ENCODE results near the gene APOL1. TPM values are rescaled to one million over a fixed set of nuclear protein-coding genes. Genes with fewer than 3 reads are reported as not detected.
"Not testable (repeated sequence)": the region's sequence is repeated elsewhere in the genome, so short reads cannot be mapped to it uniquely, and the experiment has no call there.

Gene APOL1
- total RNA-seq, 1 experiment from 2014 or later, result 0.30 TPM

DNA sequence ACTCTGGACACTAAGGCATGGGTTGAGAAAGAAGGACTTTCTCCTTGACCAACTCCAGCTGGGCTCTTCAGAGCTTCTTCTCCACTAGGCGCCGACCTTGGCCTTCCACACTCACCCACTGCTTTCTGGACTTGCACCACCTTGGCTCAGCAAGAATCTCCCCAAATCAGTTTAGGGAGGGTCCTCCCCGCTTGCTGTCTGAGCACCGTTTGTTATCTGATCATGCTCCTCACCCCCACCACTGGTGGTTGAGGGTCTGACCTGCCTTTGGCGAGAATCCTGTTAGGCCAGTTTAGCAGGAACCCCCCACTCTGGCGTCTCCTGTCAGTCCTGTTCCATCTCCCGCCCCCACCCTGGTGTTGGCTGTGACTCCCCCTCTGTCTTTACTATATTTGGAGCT is 24.0 kb upstream of the APOL1 start:
- ChIA-PET CTCF (no interaction called here), POLR2A (no interaction called here), RAD21 (ENCODE audit: low non-redundant PET in 1 of 2, low total read pairs in 2 of 2, uncharacterized antibody in 2 of 2, unreplicated experiment in 2 of 2) (no interaction called here)
- TF ChIP-seq CTCF (IDR thresholded peaks at IDR 0.05 in 2 of 3, conservative IDR thresholded peaks at IDR 0.05 in 1 of 3; ENCODE audit: borderline replicate concordance in 1 of 3, insufficient read depth in 1 of 3, low read depth in 2 of 3, low read length in 2 of 3) (no peak), YY1 (IDR thresholded peaks at IDR 0.05; ENCODE audit: extremely low read depth, insufficient replicate concordance, low read depth, low read length) (no peak), ZNF274 (IDR thresholded peaks at IDR 0.05; ENCODE audit: low read depth, low read length) (no peak)
- no peaks in the 10 kb centered on the region for H3K79me2 ChIP-seq (ENCODE audit: insufficient read depth, low read length)
- H3K4me2 ChIP-seq (ENCODE audit: low read length), result no peak overlapping the region
- H3K27me3 ChIP-seq (ENCODE audit: insufficient read depth, low read length), result no peaks in the 10 kb centered on the region
- intact Hi-C loops (cut with micrococcal nuclease), result loop anchor here (10.0 kb wide), 1 partner anchor 84 kb away; no protein-coding TSS in a partner anchor
- DNase-seq (ENCODE audit: low read depth, low spot score) (no peak), ATAC-seq (no peak)
- H3K36me3 ChIP-seq (ENCODE audit: control insufficient read depth in 1 of 2, insufficient read depth in 2 of 2, low read length in 2 of 2), result 0 out of 4 replicates have a peak, but pooled peaks cover 0 to 6% of the 10 kb centered on the region in 2 experiments
- no TSS peak for BruUV-seq (replicated peaks)
- H3K4me1 ChIP-seq (ENCODE audit: control insufficient read depth in 1 of 2, insufficient read depth in 2 of 2, low read length in 2 of 2), result no peaks in the 10 kb centered on the region
- no peak overlapping the region for H3K9ac ChIP-seq (ENCODE audit: low read length)
- H3K9me3 ChIP-seq (ENCODE audit: control insufficient read depth in 1 of 2, insufficient read depth in 1 of 2, low read depth in 1 of 2, low read length in 2 of 2), result no peaks in the 10 kb centered on the region
- no peak overlapping the region for H3K27ac ChIP-seq (ENCODE audit: low read depth, low read length)
- no peak overlapping the region for H3K4me3 ChIP-seq (replicated peaks in 1 of 2; ENCODE audit: low read depth in 1 of 2, low read length in 2 of 2)
- H2AFZ ChIP-seq (ENCODE audit: low read depth, low read length, poor library complexity, severe bottlenecking), result no peak overlapping the region
- H4K20me1 ChIP-seq (ENCODE audit: insufficient read depth), result no peaks in the 10 kb centered on the region
- no peaks in the 10 kb centered on the region for H3K9me2 ChIP-seq (ENCODE audit: insufficient read depth)

- H2AFZ ChIP-seq (ENCODE audit: low read depth, low read length, poor library complexity, severe bottlenecking); H3K9me2 ChIP-seq (ENCODE audit: insufficient read depth); H4K20me1 ChIP-seq (ENCODE audit: insufficient read depth); CTCF ChIA-PET; H3K4me3 ChIP-seq (replicated peaks in 1 of 2; ENCODE audit: low read depth in 1 of 2, low read length in 2 of 2); POLR2A ChIA-PET; H3K4me1 ChIP-seq (ENCODE audit: control insufficient read depth in 1 of 2, insufficient read depth in 2 of 2, low read length in 2 of 2); H3K9me3 ChIP-seq (ENCODE audit: control insufficient read depth in 1 of 2, insufficient read depth in 1 of 2, low read depth in 1 of 2, low read length in 2 of 2); H3K27me3 ChIP-seq (ENCODE audit: insufficient read depth, low read length); H3K79me2 ChIP-seq (ENCODE audit: insufficient read depth, low read length); DNase-seq (ENCODE audit: low read depth, low spot score); H3K4me2 ChIP-seq (ENCODE audit: low read length); H3K36me3 ChIP-seq (ENCODE audit: control insufficient read depth in 1 of 2, insufficient read depth in 2 of 2, low read length in 2 of 2); RAD21 ChIA-PET (ENCODE audit: low non-redundant PET in 1 of 2, low total read pairs in 2 of 2, uncharacterized antibody in 2 of 2, unreplicated experiment in 2 of 2); ATAC-seq; H3K27ac ChIP-seq (ENCODE audit: low read depth, low read length); H3K9ac ChIP-seq (ENCODE audit: low read length); BruUV-seq (replicated peaks): not testable (repeated sequence)
- intact Hi-C loops (cut with micrococcal nuclease), result loop anchor here (10.0 kb wide), 1 partner anchor 85 kb away; no protein-coding TSS in a partner anchor
Observed at GRCh38 chr22:36229649-36230048, 23.3 kb upstream of the APOL1 start.

DNA sequence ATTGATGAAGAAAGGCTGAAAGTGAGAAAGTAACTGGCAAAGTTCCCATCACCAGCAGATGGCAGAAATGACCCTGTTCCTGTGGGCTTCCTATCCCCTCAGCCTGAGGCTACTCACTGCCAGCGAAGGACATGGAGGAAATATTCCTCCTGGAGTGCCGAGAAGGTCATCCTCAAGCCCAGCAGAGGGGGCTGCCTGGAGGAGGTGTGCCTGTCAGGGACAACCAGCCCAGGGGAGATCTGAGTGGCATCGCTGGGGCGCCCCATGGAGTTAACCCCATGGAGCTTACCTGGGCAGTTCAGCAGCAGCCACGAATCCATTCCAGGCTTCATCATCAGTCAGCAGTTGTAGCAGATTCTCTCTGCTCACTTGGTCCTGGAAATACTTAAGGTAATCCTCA is 21.9 kb upstream of the APOL1 start:
- H3K9me2 ChIP-seq (ENCODE audit: insufficient read depth); BruUV-seq (replicated peaks); H3K4me2 ChIP-seq (ENCODE audit: low read length); CTCF ChIA-PET; H4K20me1 ChIP-seq (ENCODE audit: insufficient read depth); H3K9me3 ChIP-seq (ENCODE audit: control insufficient read depth in 1 of 2, insufficient read depth in 1 of 2, low read depth in 1 of 2, low read length in 2 of 2); H3K36me3 ChIP-seq (ENCODE audit: control insufficient read depth in 1 of 2, insufficient read depth in 2 of 2, low read length in 2 of 2); H3K9ac ChIP-seq (ENCODE audit: low read length); RAD21 ChIA-PET (ENCODE audit: low non-redundant PET in 1 of 2, low total read pairs in 2 of 2, uncharacterized antibody in 2 of 2, unreplicated experiment in 2 of 2); ATAC-seq; intact Hi-C loops (cut with micrococcal nuclease); DNase-seq (ENCODE audit: low read depth, low spot score); H3K79me2 ChIP-seq (ENCODE audit: insufficient read depth, low read length); H3K4me1 ChIP-seq (ENCODE audit: control insufficient read depth in 1 of 2, insufficient read depth in 2 of 2, low read length in 2 of 2); H3K4me3 ChIP-seq (replicated peaks in 1 of 2; ENCODE audit: low read depth in 1 of 2, low read length in 2 of 2); H3K27me3 ChIP-seq (ENCODE audit: insufficient read depth, low read length); POLR2A ChIA-PET; H2AFZ ChIP-seq (ENCODE audit: low read depth, low read length, poor library complexity, severe bottlenecking); H3K27ac ChIP-seq (ENCODE audit: low read depth, low read length): not testable (repeated sequence)

Data from HCT116 (cell line).